OCI-LY1 (cell line): Measurements from ENCODE around the gene HFM1.

Experiments used
- H2AFZ ChIP-seq: fragments of 200-600 bp; sonication (generic), shearing (Covaris generic); 2 replicates; pipeline ENCODE4 v1.6.0; 2014; ENCODE audit warnings: antibody characterized with exemption, mild to moderate bottlenecking, low read length
- H3F3A ChIP-seq: fragments of 200-600 bp; sonication (generic), shearing (Covaris generic); 2 replicates; pipeline ENCODE4 v1.6.0; 2014; ENCODE audit warnings: mild to moderate bottlenecking, antibody characterized with exemption, low read length, moderate library complexity; ENCODE audit not compliant: insufficient read depth
- H3K27ac ChIP-seq: fragments of 200-600 bp; sonication (generic); 2 replicates; pipeline ENCODE4 v1.5.1; 2014; ENCODE audit warnings: low read length, mixed run types, mild to moderate bottlenecking, low read depth; ENCODE audit not compliant: poor library complexity, severe bottlenecking
- H3K27me3 ChIP-seq: fragments of 200-600 bp; sonication (generic); 2 replicates; pipeline ENCODE4 v1.6.0; 2014; ENCODE audit warnings: antibody characterized with exemption, mild to moderate bottlenecking, low read length, moderate library complexity; ENCODE audit not compliant: insufficient read depth
- H3K36me3 ChIP-seq: fragments of 200-600 bp; sonication (generic); 2 replicates; pipeline ENCODE4 v1.6.1; 2014; ENCODE audit warnings: mild to moderate bottlenecking, antibody characterized with exemption, low read length, moderate library complexity, mixed read lengths; ENCODE audit not compliant: insufficient read depth
- H3K4me1 ChIP-seq: fragments of 200-600 bp; sonication (generic); 2 replicates; pipeline ENCODE4 v1.5.1; 2014; ENCODE audit warnings: mild to moderate bottlenecking, low read length, moderate library complexity; ENCODE audit not compliant: insufficient read depth, severe bottlenecking
- H3K4me2 ChIP-seq: fragments of 200-600 bp; sonication (generic), shearing (Covaris generic); 2 replicates; pipeline ENCODE4 v1.6.1; 2014; ENCODE audit warnings: low read length
- H3K4me3 ChIP-seq: fragments of 200-600 bp; sonication (generic); 2 replicates; pipeline ENCODE4 v1.5.1; 2014; ENCODE audit warnings: low read length, low read depth, mild to moderate bottlenecking, mixed read lengths; ENCODE audit not compliant: poor library complexity, severe bottlenecking
- H3K79me2 ChIP-seq: fragments of 200-600 bp; shearing (Covaris generic); 2 replicates; pipeline ENCODE4 v1.6.1; 2016; ENCODE audit warnings: mixed run types, low read length, mixed read lengths; ENCODE audit not compliant: insufficient read depth
- H3K9ac ChIP-seq: fragments of 200-600 bp; sonication (generic), shearing (Covaris generic); 2 replicates; pipeline ENCODE4 v1.6.1; 2014; ENCODE audit warnings: mild to moderate bottlenecking, low read length, mixed read lengths
- H3K9me2 ChIP-seq: fragments of 200-600 bp; sonication (generic), shearing (Covaris generic); 2 replicates; pipeline ENCODE4 v1.6.1; 2014; ENCODE audit warnings: low read depth, mild to moderate bottlenecking, low read length, mixed read lengths
- H3K9me3 ChIP-seq: fragments of 200-600 bp; shearing (Covaris generic); 2 replicates; pipeline ENCODE4 v1.6.1; 2014; ENCODE audit warnings: low read length, mixed read lengths
- H4K20me1 ChIP-seq: fragments of 200-600 bp; sonication (generic), shearing (Covaris generic); 2 replicates; pipeline ENCODE4 v1.6.0; 2016; ENCODE audit warnings: mild to moderate bottlenecking, low read length; ENCODE audit not compliant: insufficient read depth
- CTCF ChIP-seq: fragments of 200-600 bp; sonication (generic), shearing (Covaris generic); IDR thresholded peaks from 2 replicates; pipeline ENCODE4 v1.5.1; 2017; ENCODE audit warnings: mild to moderate bottlenecking, antibody characterized with exemption, low read length, moderate library complexity, mixed read lengths
- EZH2 ChIP-seq: fragments of 200-600 bp; sonication (generic), shearing (Covaris generic); IDR thresholded peaks from 2 replicates; pipeline ENCODE4 v1.8.0; 2017; ENCODE audit warnings: borderline replicate concordance, mixed run types, mild to moderate bottlenecking, antibody characterized with exemption, low read length, moderate library complexity, mixed read lengths

HFM1 gene

GRCh38 chr1:91283421-91283726 is 121.3 kb downstream of the HFM1 start:
- Histone ChIP-seq H2AFZ (no peak overlapping the region), H3K4me2 (no peak overlapping the region), H3K9me3 (no peaks in the 10 kb centered on the region)

GRCh38 chr1:91282695-91283420 is 121.8 kb downstream of the HFM1 start:
- Histone ChIP-seq H3K9me2 (no peaks in the 10 kb centered on the region), H3K4me3 (no peak overlapping the region), H3K27ac (no peak overlapping the region), H3F3A (no peaks in the 10 kb centered on the region), H3K36me3 (no peaks in the 10 kb centered on the region), H3K9me3 (no peaks in the 10 kb centered on the region), H3K4me2 (peak overlapping the region; percentile 5; the same call in 1 of the 2 replicates), H3K79me2 (no peaks in the 10 kb centered on the region), H4K20me1 (no peaks in the 10 kb centered on the region), H3K4me1 (no peaks in the 10 kb centered on the region), H2AFZ (no peak overlapping the region; the same call in 1 of the 2 replicates), H3K27me3 (no peaks in the 10 kb centered on the region), H3K9ac (no peak overlapping the region)
- TF ChIP-seq EZH2 (no peak), CTCF (peak; percentile 79)

More at GRCh38 chr1:91283421-91283726, 121.3 kb downstream of the HFM1 start:
- no peak overlapping the region for H3K9ac ChIP-seq
- H3K27ac ChIP-seq = no peak overlapping the region
- no peaks in the 10 kb centered on the region for H3F3A ChIP-seq
- no peaks in the 10 kb centered on the region for H3K79me2 ChIP-seq
- no peaks in the 10 kb centered on the region for H3K27me3 ChIP-seq
- H3K4me1 ChIP-seq = no peaks in the 10 kb centered on the region
- H4K20me1 ChIP-seq = no peaks in the 10 kb centered on the region
- H3K4me3 ChIP-seq = no peak overlapping the region
- H3K36me3 ChIP-seq = no peaks in the 10 kb centered on the region
- H3K9me2 ChIP-seq = no peaks in the 10 kb centered on the region
- TF ChIP-seq CTCF (no peak), EZH2 (no peak)

GRCh38 chr1:91281782-91282181 is 122.9 kb downstream of the HFM1 start:
- no peaks in the 10 kb centered on the region for H3K79me2 ChIP-seq
- H3K4me1 ChIP-seq = no peaks in the 10 kb centered on the region
- no peak overlapping the region for H3K4me2 ChIP-seq
- H2AFZ ChIP-seq = no peak overlapping the region
- no peak overlapping the region for H3K27ac ChIP-seq
- H3K9me3 ChIP-seq = no peaks in the 10 kb centered on the region
- no peaks in the 10 kb centered on the region for H3F3A ChIP-seq
- H4K20me1 ChIP-seq = no peaks in the 10 kb centered on the region
- no peaks in the 10 kb centered on the region for H3K9me2 ChIP-seq
- no peak overlapping the region for H3K4me3 ChIP-seq
- TF ChIP-seq CTCF (no peak), EZH2 (no peak)
- no peaks in the 10 kb centered on the region for H3K36me3 ChIP-seq
- no peaks in the 10 kb centered on the region for H3K27me3 ChIP-seq
- H3K9ac ChIP-seq = no peak overlapping the region
